Measurements from ENCODE around the gene ATP1B3.
A peak's percentile ranks its signal among the peaks of the same experiment; 100 is the strongest.
"Not testable (repeated sequence)": the region's sequence is repeated elsewhere in the genome, so short reads cannot be mapped to it uniquely, and the experiment has no call there.

Gene ATP1B3

GRCh38 chr3:141876381-141876890, at the start of gene ATP1B3:
ATP1B3 (plus strand) TSS chr3:141876643; CDS start chr3:141876802, 159 bp downstream.
- peak; percentile 76 for DNase-seq

GRCh38 chr3:141828487-141828886, 48.0 kb upstream of the ATP1B3 start:
- no peak for DNase-seq

GRCh38 chr3:141828890-141829289, 47.6 kb upstream of the ATP1B3 start:
- DNase-seq, result no peak

GRCh38 chr3:141830508-141830907, 45.9 kb upstream of the ATP1B3 start:
- no peak for DNase-seq

- DNase-seq, result no peak
These were observed 42.2 kb upstream of the ATP1B3 start for GRCh38 chr3:141834292-141834691.

GRCh38 chr3:141835557-141836229, 40.8 kb upstream of the ATP1B3 start:
- DNase-seq, result no peak

- no peak for DNase-seq
These were observed 37.1 kb upstream of the ATP1B3 start for GRCh38 chr3:141839389-141839788.

GRCh38 chr3:141840737-141841544, 35.5 kb upstream of the ATP1B3 start:
- DNase-seq, result no peak

- no peak for DNase-seq
These were observed 32.3 kb upstream of the ATP1B3 start for GRCh38 chr3:141844108-141844507.

- no peak for DNase-seq
These were observed 31.6 kb upstream of the ATP1B3 start for GRCh38 chr3:141844812-141845211.

- DNase-seq, result no peak
These were observed 30.9 kb upstream of the ATP1B3 start for GRCh38 chr3:141845407-141846049.

GRCh38 chr3:141846050-141846433, 30.4 kb upstream of the ATP1B3 start:
- DNase-seq, result no peak

- DNase-seq, result not testable (repeated sequence)
These were observed 28.2 kb upstream of the ATP1B3 start for GRCh38 chr3:141848159-141848748.

- DNase-seq, result no peak
These were observed 27.2 kb upstream of the ATP1B3 start for GRCh38 chr3:141849056-141849815.

- DNase-seq, result no peak
These were observed 25.0 kb upstream of the ATP1B3 start for GRCh38 chr3:141851411-141851810.

- DNase-seq, result no peak
These were observed 23.3 kb upstream of the ATP1B3 start for GRCh38 chr3:141853081-141853601.

GRCh38 chr3:141853629-141854168, 22.7 kb upstream of the ATP1B3 start:
- no peak for DNase-seq

GRCh38 chr3:141854599-141854998, 21.8 kb upstream of the ATP1B3 start:
- no peak for DNase-seq

- DNase-seq, result no peak
These were observed 18.1 kb upstream of the ATP1B3 start for GRCh38 chr3:141858312-141858711.

- DNase-seq, result no peak
These were observed 16.8 kb upstream of the ATP1B3 start for GRCh38 chr3:141859651-141860050.

GRCh38 chr3:141860086-141860669, 16.3 kb upstream of the ATP1B3 start:
- no peak for DNase-seq

Data from NCI-H1092 (cell line).